GDM1 (cell line): Measurements from ENCODE around the gene TYW5.

ENCODE experiments used
- DNase-seq: peaks from one replicate; lab custom pipeline; 2025; lab: John Stamatoyannopoulos, UW

The TYW5 gene

DNA sequence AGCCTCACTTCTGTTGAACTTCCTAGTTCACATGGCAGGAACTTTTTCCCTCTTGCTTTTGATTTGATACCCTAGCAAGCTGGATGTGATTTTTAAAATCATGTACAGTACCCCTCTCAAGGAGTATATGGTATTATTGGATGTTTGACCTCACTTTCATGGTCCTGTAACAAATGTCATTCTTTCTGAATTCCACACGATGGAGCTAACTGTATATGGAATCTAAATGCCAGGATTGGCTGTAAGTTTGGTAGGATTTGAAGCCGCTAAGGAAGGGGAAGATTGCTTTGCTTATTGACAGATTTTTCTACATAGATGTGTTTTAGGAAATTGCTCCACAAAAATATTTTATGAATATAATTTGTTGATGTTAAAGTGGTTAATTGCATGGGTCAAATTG is 18.4 kb upstream of the TYW5 start:
- no peak for DNase-seq

- no peak for DNase-seq
These were observed 16.9 kb upstream of the TYW5 start for GRCh38 chr2:199972088-199972626.

- DNase-seq, result no peak
These were observed 12.8 kb upstream of the TYW5 start for GRCh38 chr2:199968126-199968525.

GRCh38 chr2:199966976-199967375 is 11.7 kb upstream of the TYW5 start:
- no peak for DNase-seq

DNA sequence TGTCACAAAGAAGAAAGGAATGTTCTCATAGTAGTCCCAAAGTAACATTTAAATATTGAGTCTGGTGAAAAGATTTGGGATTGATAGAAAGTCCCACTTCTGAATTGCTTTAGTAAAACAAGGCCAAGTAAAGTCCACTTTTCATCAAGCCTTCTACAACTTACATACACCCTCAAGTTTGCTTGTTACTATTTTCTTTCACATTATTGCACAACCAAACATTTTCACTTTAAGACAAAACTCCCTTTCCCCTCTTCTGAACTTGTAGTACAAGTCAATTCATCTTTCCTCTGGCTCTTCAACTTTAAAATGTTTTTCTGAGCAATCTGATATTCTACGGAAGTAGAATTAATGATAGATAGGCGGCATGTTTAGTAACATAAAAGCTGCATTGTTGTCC is 11.1 kb upstream of the TYW5 start:
- no peak for DNase-seq

DNA sequence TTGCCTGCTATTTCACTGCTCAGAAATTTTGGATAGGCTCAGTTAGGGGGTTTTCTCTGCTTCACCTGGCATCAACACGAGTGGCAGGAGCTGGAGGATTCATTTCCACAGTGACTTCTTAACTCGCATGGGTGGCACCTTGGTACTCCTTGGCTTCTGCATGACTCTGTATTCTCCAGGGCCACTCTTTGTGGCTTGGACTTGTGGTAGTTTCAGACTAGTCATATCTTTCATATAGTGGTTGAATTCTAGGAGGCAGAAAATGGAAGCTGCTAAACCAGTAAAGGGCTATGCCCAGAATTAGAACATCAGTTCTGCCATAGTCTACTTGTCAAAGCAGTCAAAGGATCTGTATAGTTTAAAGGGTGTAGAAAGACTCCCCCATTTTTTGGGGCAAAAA is 6.9 kb upstream of the TYW5 start:
- no peak for DNase-seq

- DNase-seq, result no peak
These were observed 2.7 kb upstream of the TYW5 start for GRCh38 chr2:199958014-199958413.

DNA sequence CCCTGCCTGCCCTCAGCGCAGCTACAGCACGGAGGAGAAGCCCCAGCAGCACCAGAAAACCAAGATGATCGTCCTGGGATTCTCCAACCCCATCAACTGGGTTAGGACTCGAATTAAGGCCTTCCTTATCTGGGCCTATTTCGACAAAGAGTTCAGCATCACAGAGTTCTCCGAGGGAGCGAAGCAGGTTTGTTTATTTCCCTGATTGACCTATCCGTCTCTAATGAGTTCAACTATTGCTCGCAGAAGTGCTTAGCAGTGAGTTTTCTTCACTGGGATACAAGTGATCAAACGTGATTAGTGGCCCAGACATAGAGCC is 730 bp upstream of the TYW5 start:
- no peak for DNase-seq

- DNase-seq, result peak; percentile 50
These were observed 318 bp downstream of the TYW5 start for GRCh38 chr2:199955007-199955338.

GRCh38 chr2:199951023-199951422 is 4.3 kb downstream of the TYW5 start:
- no peak for DNase-seq

DNA sequence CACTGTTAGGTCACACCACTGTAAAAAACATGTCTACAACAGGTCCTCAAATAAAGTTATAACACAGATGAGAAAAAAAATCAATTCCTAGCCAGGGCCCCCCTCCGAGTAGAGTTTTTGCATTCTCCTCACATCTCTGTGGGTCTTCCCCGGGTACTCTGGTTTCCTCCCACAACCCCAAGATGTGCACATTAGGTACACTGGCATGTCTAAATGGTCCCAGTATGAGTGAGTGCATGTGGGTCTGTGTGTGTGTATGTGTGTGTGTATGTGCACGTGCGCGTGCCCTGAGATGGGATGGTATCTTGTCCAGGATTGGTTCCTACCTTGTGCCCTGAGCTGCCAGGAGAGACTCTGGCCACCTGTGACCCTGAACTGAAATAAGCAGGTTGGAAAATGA is 4.9 kb downstream of the TYW5 start:
- no peak for DNase-seq

DNA sequence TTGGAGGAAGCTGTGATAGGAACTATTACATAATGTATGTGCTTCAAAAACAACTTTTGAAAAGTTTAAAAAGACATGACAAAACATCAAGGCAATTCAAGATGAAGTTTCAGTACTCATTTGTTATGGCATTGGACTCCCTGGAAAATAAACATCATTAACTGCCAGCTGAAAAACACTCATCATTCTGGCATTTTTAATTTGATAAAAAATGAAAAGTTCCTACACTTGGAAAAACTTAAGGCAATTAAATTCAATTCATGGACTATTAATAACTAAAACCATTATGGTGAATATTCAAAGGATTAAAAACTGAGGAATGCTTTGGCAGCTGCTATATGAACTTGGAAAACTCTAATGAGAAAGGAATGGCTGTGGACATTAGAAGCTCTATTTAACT is 8.5 kb downstream of the TYW5 start:
- DNase-seq, result no peak

DNA sequence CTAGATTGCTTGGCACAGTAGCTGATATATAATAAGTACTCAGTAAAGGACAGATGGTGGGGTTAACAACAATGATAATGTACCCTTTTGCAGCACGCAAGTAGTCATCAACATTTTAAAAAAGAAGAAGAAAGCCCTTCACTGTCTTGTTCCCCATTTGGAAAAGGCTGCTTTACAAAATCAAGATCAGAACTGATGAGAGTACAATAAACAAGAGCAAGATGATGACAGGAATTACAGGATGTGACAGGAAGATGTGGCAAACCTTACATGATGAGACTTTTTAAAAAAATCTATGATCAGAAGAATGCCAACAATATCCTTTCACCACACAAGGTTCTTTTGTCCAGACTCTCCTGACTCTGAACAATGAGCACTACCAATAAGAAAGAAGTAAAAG is 9.1 kb downstream of the TYW5 start:
- DNase-seq, result no peak

GRCh38 chr2:199943373-199943772 is 11.9 kb downstream of the TYW5 start:
- no peak for DNase-seq

DNA sequence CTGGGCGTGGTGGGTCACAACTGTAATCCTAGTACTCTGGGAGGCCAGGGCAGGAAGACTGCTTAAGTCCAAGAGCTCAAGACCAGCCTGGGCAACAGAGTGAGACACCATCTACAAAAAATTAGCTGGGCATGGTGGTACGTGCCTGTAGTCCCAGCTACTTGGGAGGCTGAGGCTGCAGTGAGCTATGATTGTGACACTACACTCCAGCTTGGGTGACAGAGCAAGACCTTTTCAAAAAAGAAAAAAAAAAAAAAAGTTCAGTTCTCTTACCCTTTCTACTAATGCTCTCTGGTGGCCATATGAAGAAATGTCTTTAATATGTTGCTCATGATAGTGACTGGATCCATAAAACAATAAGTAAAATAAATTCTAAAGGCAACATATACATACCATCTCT is 14.9 kb downstream of the TYW5 start:
- peak; percentile 3 for DNase-seq

DNA sequence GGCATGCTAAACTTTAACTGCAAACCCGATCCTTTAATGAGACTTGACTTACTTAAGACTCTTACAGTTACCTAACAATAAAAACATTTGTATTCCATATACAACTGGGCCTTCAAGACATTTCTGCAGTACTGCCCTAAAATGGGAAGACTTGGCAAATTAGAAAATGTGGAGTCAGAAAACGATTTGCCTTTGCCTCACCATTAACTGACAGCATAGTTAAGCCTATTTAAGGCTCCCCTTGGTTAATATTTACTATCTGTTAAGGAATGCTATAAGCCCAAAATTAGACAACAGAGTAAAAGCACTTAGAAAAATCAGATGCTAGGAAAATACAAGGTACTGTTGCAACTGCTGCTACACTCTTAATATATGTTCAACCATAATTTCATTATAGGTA is 18.7 kb downstream of the TYW5 start:
- DNase-seq, result no peak

GRCh38 chr2:199933466-199933865 is 21.8 kb downstream of the TYW5 start:
- no peak for DNase-seq

DNA sequence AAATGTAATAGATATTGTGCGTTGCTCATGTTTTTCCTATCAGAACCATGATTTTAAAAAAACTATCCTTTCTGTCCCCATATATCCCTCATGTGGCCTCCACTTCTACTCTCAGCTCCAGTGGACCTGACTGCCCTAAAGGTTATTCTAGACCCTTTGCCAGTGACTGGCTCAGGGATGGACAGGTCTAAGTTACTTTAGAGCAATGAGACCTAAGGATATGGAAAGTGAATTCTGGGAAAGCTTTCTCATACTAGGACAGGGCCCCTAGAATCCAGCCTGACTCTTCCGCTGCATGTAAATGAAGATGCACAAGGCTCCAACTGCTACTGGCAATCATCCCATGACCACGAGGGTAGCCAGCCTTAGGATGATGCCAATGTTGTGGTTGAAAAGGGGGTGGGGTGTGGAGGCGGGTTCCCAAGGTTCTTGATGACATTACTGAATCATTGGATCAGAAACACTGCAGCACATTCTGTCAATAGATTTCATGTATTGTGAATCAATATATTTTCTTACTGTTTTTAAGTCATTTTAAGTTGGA is 22.9 kb downstream of the TYW5 start:
- DNase-seq, result no peak

DNA sequence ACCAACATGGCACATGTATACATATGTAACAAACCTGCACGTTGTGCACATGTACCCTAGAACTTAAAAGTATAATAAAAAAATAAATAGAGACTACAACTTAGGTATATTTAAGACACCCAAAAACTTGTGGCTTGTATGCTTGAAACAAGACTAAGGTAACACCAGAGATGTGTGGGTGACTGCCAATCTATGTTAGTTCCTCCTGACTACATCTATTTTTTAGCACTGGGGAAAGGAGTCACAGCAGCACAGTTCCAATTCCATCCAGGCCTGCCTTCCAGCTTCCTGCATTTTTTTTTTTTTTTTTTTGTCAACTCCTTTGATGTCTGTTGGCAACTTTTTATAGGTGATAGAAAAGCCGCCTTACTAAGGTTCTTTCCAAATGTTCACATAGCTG is 26.0 kb downstream of the TYW5 start:
- no peak for DNase-seq

GRCh38 chr2:199928626-199929025 is 26.7 kb downstream of the TYW5 start:
- DNase-seq, result no peak

GRCh38 chr2:199928226-199928625 is 27.1 kb downstream of the TYW5 start:
- DNase-seq, result no peak

DNA sequence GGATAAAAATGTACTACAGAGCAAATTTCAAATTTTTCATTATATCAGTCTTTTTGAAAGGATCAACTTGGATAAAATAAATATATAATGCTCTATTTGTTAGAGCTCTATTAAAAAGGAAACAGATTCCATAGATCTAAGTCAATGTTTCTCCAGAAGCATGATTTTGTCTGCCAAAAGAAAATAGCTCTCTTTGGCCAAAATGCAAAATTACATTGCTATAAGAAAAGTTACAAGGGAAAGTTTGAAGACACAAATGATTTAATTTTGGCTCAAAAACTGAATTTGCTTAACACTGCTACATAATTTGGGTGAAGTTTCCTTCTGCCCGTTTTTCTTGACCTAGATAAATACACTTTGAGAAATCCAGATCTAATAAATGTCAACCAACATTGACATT is 28.5 kb downstream of the TYW5 start:
- DNase-seq, result no peak

DNA sequence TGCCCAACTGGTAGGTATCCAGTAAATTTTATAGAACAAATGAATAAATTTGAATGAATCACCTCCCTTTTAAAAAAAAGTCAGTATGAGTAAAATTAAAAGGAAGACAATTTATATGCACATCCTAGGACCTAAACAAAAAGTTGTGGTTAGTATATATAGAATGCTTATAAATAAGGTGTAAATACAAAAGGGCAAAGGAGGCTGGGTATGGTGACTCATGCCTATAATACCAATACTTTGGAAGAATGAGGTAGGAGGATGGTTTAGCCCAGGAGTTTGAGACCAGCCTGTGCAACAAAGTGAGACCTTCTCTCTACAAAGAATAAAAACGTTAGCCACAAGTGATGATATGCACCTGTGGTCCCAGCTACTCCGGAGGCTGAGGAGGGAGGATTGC is 31.4 kb downstream of the TYW5 start:
- no peak for DNase-seq

DNA sequence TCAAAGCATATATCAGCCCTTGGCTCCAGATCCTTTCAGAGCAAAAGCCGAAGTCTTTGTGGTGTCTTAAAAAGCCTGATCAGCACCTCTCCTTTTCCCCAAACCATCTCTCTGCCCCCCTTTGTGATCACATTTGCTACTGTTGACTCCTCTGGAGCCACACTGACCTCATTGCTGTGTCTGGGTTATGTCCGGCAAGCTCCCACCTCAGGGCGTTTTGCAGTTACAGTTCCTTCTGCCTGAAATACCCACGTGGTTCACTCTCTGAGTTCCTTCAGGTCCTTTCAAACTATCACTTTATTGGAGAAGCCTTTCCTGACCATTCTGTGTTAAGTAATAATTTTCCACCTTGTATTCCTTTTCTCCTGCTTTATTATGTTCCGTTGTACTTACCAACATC is 32.4 kb downstream of the TYW5 start:
- no peak for DNase-seq

DNA sequence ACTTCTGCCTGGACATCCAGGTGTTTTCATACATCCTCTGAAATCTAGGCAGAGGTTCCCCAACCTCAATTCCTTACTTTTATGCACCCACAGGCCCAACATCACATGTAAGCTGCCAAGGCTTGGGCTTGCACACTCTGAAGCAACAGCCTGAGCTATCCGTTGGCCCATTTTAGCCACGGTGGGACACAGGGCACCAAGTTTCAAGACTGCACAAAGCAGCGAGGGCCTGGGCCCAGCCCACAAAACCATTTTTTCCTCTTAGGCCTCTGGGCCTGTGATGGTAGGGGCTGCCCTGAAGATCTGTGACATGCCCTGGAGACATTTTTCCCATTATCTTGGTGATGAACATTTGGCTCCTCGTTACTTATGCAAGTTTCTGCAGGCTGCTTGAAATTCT is 38.3 kb downstream of the TYW5 start:
- no peak for DNase-seq
